ENCODE data around the gene SIL1. TPM values are rescaled to one million over a fixed set of nuclear protein-coding genes. Genes with fewer than 3 reads are reported as not detected.
A peak's percentile ranks its signal among the peaks of the same experiment; 100 is the strongest.

The SIL1 gene
- total and polyA plus RNA-seq, 2 of the 4 experiments (the other 2 are of a cell fraction), result 56.1 to 66.0 TPM

DNA sequence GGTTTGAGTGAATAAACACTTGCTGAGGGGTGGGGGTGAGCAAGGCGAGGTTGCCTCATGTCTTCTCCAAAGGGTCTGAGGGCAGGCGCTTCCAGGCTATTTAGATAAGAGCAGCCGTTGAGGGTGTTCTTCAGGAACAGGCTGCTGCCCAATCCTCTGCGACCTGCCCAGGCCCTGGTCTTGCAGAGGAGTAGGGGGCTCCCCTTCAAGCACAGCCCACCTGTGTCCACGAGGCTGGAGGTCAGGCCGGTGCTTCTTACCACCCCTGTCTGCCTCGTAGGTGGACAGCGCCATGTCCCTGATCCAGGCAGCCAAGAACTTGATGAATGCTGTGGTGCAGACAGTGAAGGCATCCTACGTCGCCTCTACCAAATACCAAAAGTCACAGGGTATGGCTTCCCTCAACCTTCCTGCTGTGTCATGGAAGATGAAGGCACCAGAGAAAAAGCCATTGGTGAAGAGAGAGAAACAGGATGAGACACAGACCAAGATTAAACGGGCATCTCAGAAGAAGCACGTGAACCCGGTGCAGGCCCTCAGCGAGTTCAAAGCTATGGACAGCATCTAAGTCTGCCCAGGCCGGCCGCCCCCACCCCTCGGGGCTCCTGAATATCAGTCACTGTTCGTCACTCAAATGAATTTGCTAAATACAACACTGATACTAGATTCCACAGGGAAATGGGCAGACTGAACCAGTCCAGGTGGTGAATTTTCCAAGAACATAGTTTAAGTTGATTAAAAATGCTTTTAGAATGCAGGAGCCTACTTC is 264.5 kb downstream of the SIL1 start:
- Histone ChIP-seq H3K9me1 (ENCODE audit: insufficient read depth, low read length) (0 out of 2 replicates have a peak, but pooled peaks cover 8% of the 10 kb centered on the region), H3K4me1 (ENCODE audit: control insufficient read depth, insufficient read depth, low read length) (no peaks in the 10 kb centered on the region; the same call in 1 of the 2 replicates), H3K4ac (ENCODE audit: low read depth, low read length) (no peak overlapping the region), H2BK5ac (ENCODE audit: low read depth, low read length, poor library complexity, severe bottlenecking) (no peak overlapping the region), H2BK15ac (ENCODE audit: low read depth, low read length) (no peak overlapping the region), H3K27me3 (ENCODE audit: control insufficient read depth, insufficient read depth, low read length) (no peaks in the 10 kb centered on the region), H4K20me1 (ENCODE audit: insufficient read depth, low read length) (peaks cover 3% of the 10 kb centered on the region), H3K14ac (replicated peaks; ENCODE audit: low read depth, low read length) (no peak overlapping the region), H4K91ac (ENCODE audit: insufficient read depth, low read depth, low read length) (no peak overlapping the region), H3K36me3 (ENCODE audit: control insufficient read depth, insufficient read depth, low read length) (peaks cover 74% of the 10 kb centered on the region), H3K9me3 (ENCODE audit: control insufficient read depth, insufficient read depth, low read length) (no peaks in the 10 kb centered on the region), H2AK9ac (replicated peaks; ENCODE audit: low read depth, low read length, poor library complexity) (no peak overlapping the region), H3K9ac (ENCODE audit: low read depth, low read length) (no peak overlapping the region), H3K4me3 (ENCODE audit: insufficient read depth, low read depth, low read length) (no peak overlapping the region), H2BK120ac (ENCODE audit: low read depth, low read length) (no peak overlapping the region), H2AFZ (replicated peaks; ENCODE audit: low read length, poor library complexity) (no peak overlapping the region), H2BK20ac (ENCODE audit: low read depth, low read length) (no peak overlapping the region), H3K4me2 (ENCODE audit: low read depth, low read length) (no peak overlapping the region), H3K18ac (ENCODE audit: low read depth, low read length) (no peak overlapping the region), H3K79me1 (ENCODE audit: low read depth in 1 of 2, low read length in 2 of 2) (peaks cover 0 to 21% of the 10 kb centered on the region in 2 experiments; a peak in 3 of 4 replicates), H3K27ac (ENCODE audit: insufficient read depth, low read length) (no peak overlapping the region), H4K5ac (ENCODE audit: low read depth, low read length) (no peak overlapping the region), H3K23ac (ENCODE audit: low read depth, low read length) (no peak overlapping the region), H4K8ac (ENCODE audit: low read depth in 2 of 2, low read length in 2 of 2) (no peak overlapping the region), H2AK5ac (ENCODE audit: low read depth, low read length) (no peak overlapping the region), H3K56ac (ENCODE audit: extremely low read depth, insufficient read depth, low read length) (no peak overlapping the region)
- dilution Hi-C loops (cut with HindIII; ENCODE audit: low sequenced_read_pairs, unreplicated experiment), result no loop called here
- in situ Hi-C loops (cut with MboI; ENCODE audit: low sequenced_read_pairs), result no loop called here
- DNase-seq, result no peak
- BruUV-seq (replicated peaks), result TSS peak; percentile 98
- WGBS, 2 experiments (ENCODE audit: extremely low coverage in 2 of 2, insufficient read length in 1 of 2), result 85% methylated on average over 8 of the region's 18 CpGs; no CpG with 5 or more reads in 1 of the 2 experiments
- POLR2A ChIA-PET (ENCODE audit: unreplicated experiment), result no interaction called here
- CTCF ChIA-PET, result interaction anchor here (0.5 kb wide), 1 partner anchor 420 kb away, joined by 3 read pairs; no protein-coding TSS in a partner anchor
- TF ChIP-seq, protein P1, sequence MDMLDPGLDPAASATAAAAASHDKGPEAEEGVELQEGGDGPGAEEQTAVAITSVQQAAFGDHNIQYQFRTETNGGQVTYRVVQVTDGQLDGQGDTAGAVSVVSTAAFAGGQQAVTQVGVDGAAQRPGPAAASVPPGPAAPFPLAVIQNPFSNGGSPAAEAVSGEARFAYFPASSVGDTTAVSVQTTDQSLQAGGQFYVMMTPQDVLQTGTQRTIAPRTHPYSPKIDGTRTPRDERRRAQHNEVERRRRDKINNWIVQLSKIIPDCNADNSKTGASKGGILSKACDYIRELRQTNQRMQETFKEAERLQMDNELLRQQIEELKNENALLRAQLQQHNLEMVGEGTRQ (IDR thresholded peaks at IDR 0.05; ENCODE audit: low read depth, low read length), result no peak
- TF ChIP-seq, protein P2, sequence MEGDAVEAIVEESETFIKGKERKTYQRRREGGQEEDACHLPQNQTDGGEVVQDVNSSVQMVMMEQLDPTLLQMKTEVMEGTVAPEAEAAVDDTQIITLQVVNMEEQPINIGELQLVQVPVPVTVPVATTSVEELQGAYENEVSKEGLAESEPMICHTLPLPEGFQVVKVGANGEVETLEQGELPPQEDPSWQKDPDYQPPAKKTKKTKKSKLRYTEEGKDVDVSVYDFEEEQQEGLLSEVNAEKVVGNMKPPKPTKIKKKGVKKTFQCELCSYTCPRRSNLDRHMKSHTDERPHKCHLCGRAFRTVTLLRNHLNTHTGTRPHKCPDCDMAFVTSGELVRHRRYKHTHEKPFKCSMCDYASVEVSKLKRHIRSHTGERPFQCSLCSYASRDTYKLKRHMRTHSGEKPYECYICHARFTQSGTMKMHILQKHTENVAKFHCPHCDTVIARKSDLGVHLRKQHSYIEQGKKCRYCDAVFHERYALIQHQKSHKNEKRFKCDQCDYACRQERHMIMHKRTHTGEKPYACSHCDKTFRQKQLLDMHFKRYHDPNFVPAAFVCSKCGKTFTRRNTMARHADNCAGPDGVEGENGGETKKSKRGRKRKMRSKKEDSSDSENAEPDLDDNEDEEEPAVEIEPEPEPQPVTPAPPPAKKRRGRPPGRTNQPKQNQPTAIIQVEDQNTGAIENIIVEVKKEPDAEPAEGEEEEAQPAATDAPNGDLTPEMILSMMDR (conservative IDR thresholded peaks at IDR 0.05; ENCODE audit: low read depth, low read length), result no peak
- TF ChIP-seq CEBPB (IDR thresholded peaks at IDR 0.05; ENCODE audit: low read depth, low read length) (no peak), RFX5 (IDR thresholded peaks at IDR 0.05; ENCODE audit: low read depth, low read length) (no peak), POLR2A (IDR thresholded peaks at IDR 0.05; ENCODE audit: low read depth, low read length) (no peak), MAZ (IDR thresholded peaks at IDR 0.05; ENCODE audit: borderline replicate concordance, low read depth, low read length) (no peak), RCOR1 (IDR thresholded peaks at IDR 0.05; ENCODE audit: insufficient replicate concordance, low read length) (no peak), SMC3 (IDR thresholded peaks at IDR 0.05; ENCODE audit: low read depth, low read length) (no peak), MXI1 (IDR thresholded peaks at IDR 0.05; ENCODE audit: borderline replicate concordance, low read depth, low read length) (no peak)
- intact Hi-C loops (cut with micrococcal nuclease), result no loop called here
- no peak for ATAC-seq (ENCODE audit: low read depth)
